ENCODE measurements around the gene CAPRIN2. TPM values are rescaled to one million over a fixed set of nuclear protein-coding genes. Genes with fewer than 3 reads are reported as not detected.

The CAPRIN2 gene
- total and polyA plus RNA-seq, 2 donors, result 12.6 to 37.9 TPM

GRCh38 chr12:30792648-30793499 is 38.1 kb upstream of the CAPRIN2 start:
- Histone ChIP-seq H3K27me3 (ENCODE audit: control insufficient read depth in 2 of 2, insufficient read depth in 1 of 2, low read length in 1 of 2) (peaks cover 22 to 44% of the 10 kb centered on the region in 2 donors), H3K4me3 (ENCODE audit: low read length in 2 of 2) (no peak overlapping the region), H3K27ac (ENCODE audit: low read depth in 1 of 2, low read length in 1 of 2) (no peak overlapping the region), H3K4me1 (ENCODE audit: control insufficient read depth in 2 of 2, insufficient read depth in 2 of 2, low read length in 2 of 2) (no peaks in the 10 kb centered on the region), H3K36me3 (ENCODE audit: control insufficient read depth in 2 of 2, insufficient read depth in 2 of 2, low read length in 1 of 2) (no peaks in the 10 kb centered on the region), H3K9me3 (ENCODE audit: control insufficient read depth in 2 of 2, insufficient read depth in 1 of 2, low read length in 1 of 2) (peaks cover 0 to 4% of the 10 kb centered on the region in 2 donors)
- DNase-seq (ENCODE audit: low read depth in 6 of 9, low spot score in 9 of 9), result no peak
- 86% methylated on average over 4 of the region's 4 CpGs for WGBS

DNA sequence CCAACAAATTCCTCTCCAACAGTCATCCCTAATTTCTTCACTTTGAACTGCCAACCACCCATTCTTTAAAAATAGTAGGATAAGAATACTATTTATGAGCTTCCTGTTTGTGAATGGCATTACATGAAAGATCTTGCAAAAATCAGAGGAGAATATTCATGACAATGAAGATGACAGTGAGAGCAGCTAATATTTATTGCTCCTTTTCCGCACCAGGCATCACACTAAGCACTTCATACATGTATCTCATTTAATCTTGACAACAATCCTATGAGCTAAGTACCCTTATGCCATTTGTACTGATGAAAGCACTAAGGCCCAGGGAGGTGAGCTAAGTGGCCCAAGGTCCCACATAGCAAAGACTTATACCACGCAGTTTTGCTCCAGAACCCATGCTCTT is 37.3 kb upstream of the CAPRIN2 start:
- DNase-seq (ENCODE audit: low read depth in 6 of 9, low spot score in 9 of 9), result no peak
- no peak overlapping the region for H3K27ac ChIP-seq (ENCODE audit: low read depth in 1 of 2, low read length in 1 of 2)
- no peaks in the 10 kb centered on the region for H3K36me3 ChIP-seq (ENCODE audit: control insufficient read depth in 2 of 2, insufficient read depth in 2 of 2, low read length in 1 of 2)
- WGBS, result 99% methylated on average over 2 of the region's 2 CpGs
- peaks cover 19 to 36% of the 10 kb centered on the region in 2 donors for H3K27me3 ChIP-seq (ENCODE audit: control insufficient read depth in 2 of 2, insufficient read depth in 1 of 2, low read length in 1 of 2)
- H3K4me1 ChIP-seq (ENCODE audit: control insufficient read depth in 2 of 2, insufficient read depth in 2 of 2, low read length in 2 of 2), result no peaks in the 10 kb centered on the region
- peaks cover 0 to 4% of the 10 kb centered on the region in 2 donors for H3K9me3 ChIP-seq (ENCODE audit: control insufficient read depth in 2 of 2, insufficient read depth in 1 of 2, low read length in 1 of 2)
- no peak overlapping the region for H3K4me3 ChIP-seq (ENCODE audit: low read length in 2 of 2)

- H3K36me3 ChIP-seq (ENCODE audit: control insufficient read depth in 2 of 2, insufficient read depth in 2 of 2, low read length in 1 of 2), result no peaks in the 10 kb centered on the region
- no peaks in the 10 kb centered on the region for H3K9me3 ChIP-seq (ENCODE audit: control insufficient read depth in 2 of 2, insufficient read depth in 1 of 2, low read length in 1 of 2)
- WGBS, result 94% methylated on average over 2 of the region's 2 CpGs
- no peaks in the 10 kb centered on the region for H3K4me1 ChIP-seq (ENCODE audit: control insufficient read depth in 2 of 2, insufficient read depth in 2 of 2, low read length in 2 of 2)
- no peak for DNase-seq (ENCODE audit: low read depth in 6 of 9, low spot score in 9 of 9)
- H3K27me3 ChIP-seq (ENCODE audit: control insufficient read depth in 2 of 2, insufficient read depth in 1 of 2, low read length in 1 of 2), result peaks cover 0 to 3% of the 10 kb centered on the region in 2 donors
- no peak overlapping the region for H3K27ac ChIP-seq (ENCODE audit: low read depth in 1 of 2, low read length in 1 of 2)
- H3K4me3 ChIP-seq (ENCODE audit: low read length in 2 of 2), result no peak overlapping the region
Observed at GRCh38 chr12:30788754-30789153, 34.0 kb upstream of the CAPRIN2 start.

DNA sequence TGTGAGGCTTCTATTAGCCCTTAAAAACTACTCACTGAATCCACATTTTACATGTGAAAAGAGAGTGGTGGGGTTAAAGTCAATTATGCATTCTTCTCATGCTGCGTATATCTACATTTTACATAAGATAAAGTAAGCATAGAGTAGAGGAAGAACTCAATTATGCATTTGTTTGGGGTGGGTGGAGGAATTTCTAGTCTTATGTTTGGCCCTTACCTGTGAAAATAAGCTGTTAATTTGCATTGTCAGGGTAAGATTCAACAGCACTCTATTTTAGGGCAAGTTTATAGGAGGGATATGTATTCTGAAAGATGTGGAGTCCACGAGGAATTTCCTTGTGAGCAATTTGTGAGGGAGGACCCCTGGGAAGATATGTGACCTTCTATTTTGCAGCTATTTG is 30.9 kb upstream of the CAPRIN2 start:
- Histone ChIP-seq H3K4me3 (ENCODE audit: low read length in 2 of 2) (no peak overlapping the region), H3K27me3 (ENCODE audit: control insufficient read depth in 2 of 2, insufficient read depth in 1 of 2, low read length in 1 of 2) (no peaks in the 10 kb centered on the region), H3K4me1 (ENCODE audit: control insufficient read depth in 2 of 2, insufficient read depth in 2 of 2, low read length in 2 of 2) (no peaks in the 10 kb centered on the region), H3K9me3 (ENCODE audit: control insufficient read depth in 2 of 2, insufficient read depth in 1 of 2, low read length in 1 of 2) (no peaks in the 10 kb centered on the region), H3K27ac (ENCODE audit: low read depth in 1 of 2, low read length in 1 of 2) (no peak overlapping the region), H3K36me3 (ENCODE audit: control insufficient read depth in 2 of 2, insufficient read depth in 2 of 2, low read length in 1 of 2) (no peaks in the 10 kb centered on the region)
- 93% methylated on average over 2 of the region's 2 CpGs for WGBS
- DNase-seq (ENCODE audit: low read depth in 6 of 9, low spot score in 9 of 9), result no peak

GRCh38 chr12:30784508-30784907 is 29.8 kb upstream of the CAPRIN2 start:
- 94% methylated on average over 1 of the region's 1 CpG for WGBS
- no peaks in the 10 kb centered on the region for H3K9me3 ChIP-seq (ENCODE audit: control insufficient read depth in 2 of 2, insufficient read depth in 1 of 2, low read length in 1 of 2)
- H3K27ac ChIP-seq (ENCODE audit: low read depth in 1 of 2, low read length in 1 of 2), result no peak overlapping the region
- DNase-seq (ENCODE audit: low read depth in 6 of 9, low spot score in 9 of 9), result no peak
- no peaks in the 10 kb centered on the region for H3K36me3 ChIP-seq (ENCODE audit: control insufficient read depth in 2 of 2, insufficient read depth in 2 of 2, low read length in 1 of 2)
- H3K27me3 ChIP-seq (ENCODE audit: control insufficient read depth in 2 of 2, insufficient read depth in 1 of 2, low read length in 1 of 2), result no peaks in the 10 kb centered on the region
- H3K4me1 ChIP-seq (ENCODE audit: control insufficient read depth in 2 of 2, insufficient read depth in 2 of 2, low read length in 2 of 2), result no peaks in the 10 kb centered on the region
- no peak overlapping the region for H3K4me3 ChIP-seq (ENCODE audit: low read length in 2 of 2)

DNA sequence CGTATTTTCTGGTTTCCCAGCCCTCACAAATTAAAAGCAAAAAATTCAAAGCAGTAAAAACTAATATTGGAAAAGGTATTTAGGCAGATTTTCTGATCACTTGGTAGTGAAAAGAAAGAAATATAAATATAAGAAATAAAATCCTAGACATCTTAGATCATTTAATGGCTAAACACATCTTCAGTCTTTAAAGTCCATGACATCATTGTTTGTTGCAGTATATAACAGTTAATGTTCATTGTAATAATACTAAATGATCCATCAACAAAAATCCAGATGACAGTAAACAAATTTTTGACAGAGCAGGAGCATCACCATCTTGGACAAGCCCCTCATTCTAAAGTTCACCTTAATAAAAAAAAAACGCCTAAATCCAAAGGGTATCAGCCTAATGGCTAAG is 29.2 kb upstream of the CAPRIN2 start:
- H3K27ac ChIP-seq (ENCODE audit: low read depth in 1 of 2, low read length in 1 of 2), result no peak overlapping the region
- no peak for DNase-seq (ENCODE audit: low read depth in 6 of 9, low spot score in 9 of 9)
- no peaks in the 10 kb centered on the region for H3K27me3 ChIP-seq (ENCODE audit: control insufficient read depth in 2 of 2, insufficient read depth in 1 of 2, low read length in 1 of 2)
- no peaks in the 10 kb centered on the region for H3K9me3 ChIP-seq (ENCODE audit: control insufficient read depth in 2 of 2, insufficient read depth in 1 of 2, low read length in 1 of 2)
- H3K36me3 ChIP-seq (ENCODE audit: control insufficient read depth in 2 of 2, insufficient read depth in 2 of 2, low read length in 1 of 2), result no peaks in the 10 kb centered on the region
- H3K4me3 ChIP-seq (ENCODE audit: low read length in 2 of 2), result no peak overlapping the region
- WGBS, result 84% methylated on average over 2 of the region's 2 CpGs
- H3K4me1 ChIP-seq (ENCODE audit: control insufficient read depth in 2 of 2, insufficient read depth in 2 of 2, low read length in 2 of 2), result no peaks in the 10 kb centered on the region

- Histone ChIP-seq H3K27me3 (ENCODE audit: control insufficient read depth in 2 of 2, insufficient read depth in 1 of 2, low read length in 1 of 2) (no peaks in the 10 kb centered on the region), H3K4me1 (ENCODE audit: control insufficient read depth in 2 of 2, insufficient read depth in 2 of 2, low read length in 2 of 2) (no peaks in the 10 kb centered on the region), H3K4me3 (ENCODE audit: low read length in 2 of 2) (no peak overlapping the region), H3K36me3 (ENCODE audit: control insufficient read depth in 2 of 2, insufficient read depth in 2 of 2, low read length in 1 of 2) (no peaks in the 10 kb centered on the region), H3K9me3 (ENCODE audit: control insufficient read depth in 2 of 2, insufficient read depth in 1 of 2, low read length in 1 of 2) (no peaks in the 10 kb centered on the region), H3K27ac (ENCODE audit: low read depth in 1 of 2, low read length in 1 of 2) (no peak overlapping the region)
- 83% methylated on average over 3 of the region's 3 CpGs for WGBS
- no peak for DNase-seq (ENCODE audit: low read depth in 6 of 9, low spot score in 9 of 9)
Observed at GRCh38 chr12:30782316-30783173, 27.8 kb upstream of the CAPRIN2 start.

DNA sequence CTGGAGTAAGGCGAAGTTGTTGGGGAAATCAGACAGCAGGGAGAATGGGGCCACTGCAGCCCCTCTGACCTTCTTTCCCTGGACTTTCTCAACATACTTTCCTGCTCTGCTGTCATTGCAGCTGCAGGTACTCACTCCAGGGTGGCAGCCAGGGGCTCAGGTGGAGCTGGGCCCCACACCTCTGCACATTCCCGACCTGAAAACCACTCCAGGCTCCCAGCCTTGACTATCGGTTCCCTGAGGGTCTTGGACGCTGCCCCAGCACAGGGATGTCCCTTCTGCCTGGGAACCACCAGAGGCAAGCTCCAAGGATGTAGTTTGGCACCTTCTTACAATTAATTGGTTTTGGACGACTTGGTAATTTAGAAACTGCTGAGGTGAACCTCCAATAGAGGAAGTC is 24.8 kb upstream of the CAPRIN2 start:
- Histone ChIP-seq H3K4me1 (ENCODE audit: control insufficient read depth in 2 of 2, insufficient read depth in 2 of 2, low read length in 2 of 2) (no peaks in the 10 kb centered on the region), H3K36me3 (ENCODE audit: control insufficient read depth in 2 of 2, insufficient read depth in 2 of 2, low read length in 1 of 2) (no peaks in the 10 kb centered on the region), H3K4me3 (ENCODE audit: low read length in 2 of 2) (no peak overlapping the region), H3K27me3 (ENCODE audit: control insufficient read depth in 2 of 2, insufficient read depth in 1 of 2, low read length in 1 of 2) (no peaks in the 10 kb centered on the region), H3K27ac (ENCODE audit: low read depth in 1 of 2, low read length in 1 of 2) (no peak overlapping the region), H3K9me3 (ENCODE audit: control insufficient read depth in 2 of 2, insufficient read depth in 1 of 2, low read length in 1 of 2) (no peaks in the 10 kb centered on the region)
- WGBS, result 96% methylated on average over 5 of the region's 5 CpGs
- DNase-seq (ENCODE audit: low read depth in 6 of 9, low spot score in 9 of 9), result no peak

- DNase-seq (ENCODE audit: low read depth in 6 of 9, low spot score in 9 of 9), result no peak
- no peaks in the 10 kb centered on the region for H3K27me3 ChIP-seq (ENCODE audit: control insufficient read depth in 2 of 2, insufficient read depth in 1 of 2, low read length in 1 of 2)
Observed at GRCh38 chr12:30779178-30779577, 24.4 kb upstream of the CAPRIN2 start.

More at GRCh38 chr12:30779178-30779577, 24.4 kb upstream of the CAPRIN2 start:
- H3K4me1 ChIP-seq (ENCODE audit: control insufficient read depth in 2 of 2, insufficient read depth in 2 of 2, low read length in 2 of 2), result no peaks in the 10 kb centered on the region
- no peak overlapping the region for H3K4me3 ChIP-seq (ENCODE audit: low read length in 2 of 2)
- no peaks in the 10 kb centered on the region for H3K36me3 ChIP-seq (ENCODE audit: control insufficient read depth in 2 of 2, insufficient read depth in 2 of 2, low read length in 1 of 2)
- no peak overlapping the region for H3K27ac ChIP-seq (ENCODE audit: low read depth in 1 of 2, low read length in 1 of 2)
- no peaks in the 10 kb centered on the region for H3K9me3 ChIP-seq (ENCODE audit: control insufficient read depth in 2 of 2, insufficient read depth in 1 of 2, low read length in 1 of 2)

Measured in thymus (tissue), 11 donors.